ENCODE measurements around the gene DCBLD1. TPM values are rescaled to one million over a fixed set of nuclear protein-coding genes. Genes with fewer than 3 reads are reported as not detected.
"Not testable (repeated sequence)": the region's sequence is repeated elsewhere in the genome, so short reads cannot be mapped to it uniquely, and the experiment has no call there.

DCBLD1 gene
- total RNA-seq = 9.1 and 10.1 TPM in 2 replicates
- long read RNA-seq, partial matches to known transcripts = 3 of 3 reads
- long read RNA-seq, other reads (novel, unspliced or antisense) = 0 of 3 reads

GRCh38 chr6:117482240-117483003 lies at the start of gene DCBLD1:
TSS of gene DCBLD1 (plus strand) at chr6:117482674. CDS start at chr6:117482782, 108 bp downstream.
- Mint-ChIP-seq H3K4me1 (peaks cover 26% of the 10 kb centered on the region), H3K27ac (ENCODE audit: unreplicated experiment) (peak within 1 kb of the TSS; percentile 69), H3K27me3 (ENCODE audit: low read depth) (peaks cover 31% of the 10 kb centered on the region), H3K9me3 (peaks cover 3% of the 10 kb centered on the region), H3K4me3 (peak within 1 kb of the TSS; percentile 95), H3K36me3 (ENCODE audit: low read depth) (peaks cover 3% of the 10 kb centered on the region)
- TF ChIP-seq, protein P1, sequence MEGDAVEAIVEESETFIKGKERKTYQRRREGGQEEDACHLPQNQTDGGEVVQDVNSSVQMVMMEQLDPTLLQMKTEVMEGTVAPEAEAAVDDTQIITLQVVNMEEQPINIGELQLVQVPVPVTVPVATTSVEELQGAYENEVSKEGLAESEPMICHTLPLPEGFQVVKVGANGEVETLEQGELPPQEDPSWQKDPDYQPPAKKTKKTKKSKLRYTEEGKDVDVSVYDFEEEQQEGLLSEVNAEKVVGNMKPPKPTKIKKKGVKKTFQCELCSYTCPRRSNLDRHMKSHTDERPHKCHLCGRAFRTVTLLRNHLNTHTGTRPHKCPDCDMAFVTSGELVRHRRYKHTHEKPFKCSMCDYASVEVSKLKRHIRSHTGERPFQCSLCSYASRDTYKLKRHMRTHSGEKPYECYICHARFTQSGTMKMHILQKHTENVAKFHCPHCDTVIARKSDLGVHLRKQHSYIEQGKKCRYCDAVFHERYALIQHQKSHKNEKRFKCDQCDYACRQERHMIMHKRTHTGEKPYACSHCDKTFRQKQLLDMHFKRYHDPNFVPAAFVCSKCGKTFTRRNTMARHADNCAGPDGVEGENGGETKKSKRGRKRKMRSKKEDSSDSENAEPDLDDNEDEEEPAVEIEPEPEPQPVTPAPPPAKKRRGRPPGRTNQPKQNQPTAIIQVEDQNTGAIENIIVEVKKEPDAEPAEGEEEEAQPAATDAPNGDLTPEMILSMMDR (conservative IDR thresholded peaks at IDR 0.05) = no peak
- DNase-seq (ENCODE audit: low read depth, low spot score) = peak; percentile 47

DNA sequence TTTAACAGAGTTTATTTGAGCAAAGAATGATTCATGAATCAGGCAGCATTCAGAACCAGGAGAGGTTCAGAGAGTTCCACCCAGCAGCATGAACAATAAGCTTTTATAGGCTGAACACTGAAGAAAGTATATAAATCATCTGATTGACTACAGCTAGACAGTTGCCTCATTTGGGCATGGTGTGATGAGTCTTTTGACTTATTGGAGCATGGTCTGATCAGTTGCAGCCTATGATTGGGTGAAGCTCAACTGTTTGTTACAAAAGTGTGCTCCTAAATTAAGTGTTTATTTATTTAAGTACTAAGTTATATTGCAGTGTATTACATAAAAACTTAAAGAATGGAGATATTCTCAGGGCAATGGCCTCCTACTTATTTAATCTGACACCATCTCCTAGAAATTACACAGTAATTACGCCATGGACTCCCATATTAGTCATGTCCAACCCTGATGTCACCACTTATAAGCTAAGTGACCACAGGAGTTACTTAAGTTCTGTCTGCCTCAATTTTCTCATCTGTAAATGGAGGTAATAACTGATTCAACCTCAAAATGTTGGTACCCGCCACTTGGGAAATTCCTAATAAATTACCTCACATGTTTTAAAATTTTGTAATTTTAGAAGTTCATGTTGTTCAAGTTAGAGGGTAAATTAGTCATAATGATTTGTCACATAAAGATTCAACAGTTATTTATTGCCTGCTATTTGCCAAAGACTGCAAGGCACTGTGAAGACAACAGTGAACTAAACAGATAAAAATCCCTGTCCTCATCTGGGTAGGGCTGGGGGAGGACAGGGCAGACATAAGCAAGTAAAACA lies 41.6 kb upstream of the DCBLD1 start:
- TF ChIP-seq, protein P1 (conservative IDR thresholded peaks at IDR 0.05) = no peak
- no peak for DNase-seq (ENCODE audit: low read depth, low spot score)
- Mint-ChIP-seq H3K27ac (ENCODE audit: unreplicated experiment) (no peak overlapping the region), H3K4me1 (no peaks in the 10 kb centered on the region), H3K27me3 (ENCODE audit: low read depth) (peaks cover 2% of the 10 kb centered on the region), H3K36me3 (ENCODE audit: low read depth) (no peaks in the 10 kb centered on the region), H3K9me3 (peaks cover 5% of the 10 kb centered on the region), H3K4me3 (no peak overlapping the region)

DNA sequence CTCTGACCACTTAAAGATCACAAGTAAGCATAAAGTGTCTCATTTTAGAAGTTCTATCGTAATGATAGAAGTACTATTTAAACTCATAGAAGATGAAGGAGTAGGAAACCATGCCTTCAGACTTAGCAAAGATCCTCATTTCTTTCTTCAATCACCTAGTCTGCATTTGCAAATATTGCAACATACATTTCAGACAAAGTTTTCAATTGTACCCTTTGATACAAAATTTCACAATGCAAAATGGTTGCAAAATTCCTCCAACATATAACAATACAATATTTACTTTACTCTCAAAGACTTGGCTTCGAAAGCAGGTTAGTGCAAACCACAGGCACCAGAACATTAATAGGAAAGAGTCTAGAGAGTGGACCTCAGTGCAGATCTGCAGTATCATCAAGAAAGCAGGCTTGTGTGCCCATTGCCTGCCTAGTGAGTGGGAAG lies 40.6 kb upstream of the DCBLD1 start:
- no peaks in the 10 kb centered on the region for H3K4me1 Mint-ChIP-seq
- peaks cover 5% of the 10 kb centered on the region for H3K9me3 Mint-ChIP-seq
- H3K27ac Mint-ChIP-seq (ENCODE audit: unreplicated experiment) = no peak overlapping the region
- no peaks in the 10 kb centered on the region for H3K36me3 Mint-ChIP-seq (ENCODE audit: low read depth)
- no peak for DNase-seq (ENCODE audit: low read depth, low spot score)
- peaks cover 5% of the 10 kb centered on the region for H3K27me3 Mint-ChIP-seq (ENCODE audit: low read depth)
- no peak overlapping the region for H3K4me3 Mint-ChIP-seq
- TF ChIP-seq, protein P1 (conservative IDR thresholded peaks at IDR 0.05) = no peak

DNA sequence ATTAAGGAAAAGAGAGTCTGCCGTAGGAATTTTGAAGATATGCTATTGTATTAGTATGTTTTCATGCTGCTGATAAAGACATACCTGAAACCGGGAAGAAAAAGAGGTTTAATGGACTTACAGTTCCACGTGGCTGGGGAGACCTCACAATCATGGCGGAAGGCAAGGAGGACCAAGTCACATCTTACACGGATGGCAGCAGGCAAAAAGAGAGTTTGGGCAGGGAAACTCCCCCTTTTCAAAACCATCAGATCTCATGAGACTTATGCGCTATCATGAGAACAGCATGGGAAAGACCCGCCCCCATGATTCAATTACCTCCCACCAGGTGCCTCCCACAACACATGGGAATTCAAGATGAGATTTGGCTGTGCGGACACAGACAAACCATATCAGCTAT lies 40.2 kb upstream of the DCBLD1 start:
- H3K4me1 Mint-ChIP-seq; H3K27ac Mint-ChIP-seq (ENCODE audit: unreplicated experiment); H3K27me3 Mint-ChIP-seq (ENCODE audit: low read depth); DNase-seq (ENCODE audit: low read depth, low spot score); H3K9me3 Mint-ChIP-seq; H3K36me3 Mint-ChIP-seq (ENCODE audit: low read depth); H3K4me3 Mint-ChIP-seq: not testable (repeated sequence)

DNA sequence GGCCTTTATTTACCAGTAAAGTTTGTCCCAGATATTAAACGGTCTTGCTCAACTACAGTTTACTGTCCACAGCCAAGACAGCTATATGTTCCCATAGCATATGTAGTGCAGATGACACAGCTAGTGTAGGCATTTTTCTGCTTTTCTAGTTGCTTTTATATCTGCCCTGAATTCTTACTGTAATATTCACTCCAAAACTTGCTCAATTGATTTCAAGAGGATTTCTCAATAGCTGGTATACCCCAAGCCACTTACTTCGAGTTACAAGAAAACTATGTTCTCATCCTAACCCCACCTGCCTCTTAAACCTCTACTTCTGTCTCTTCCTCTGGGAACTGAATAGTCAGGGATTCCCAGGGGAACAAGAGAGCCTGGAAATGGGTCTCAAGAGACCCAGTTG lies 37.9 kb upstream of the DCBLD1 start:
- Mint-ChIP-seq H3K4me3 (no peak overlapping the region), H3K4me1 (no peaks in the 10 kb centered on the region), H3K27ac (ENCODE audit: unreplicated experiment) (no peak overlapping the region), H3K27me3 (ENCODE audit: low read depth) (peaks cover 19% of the 10 kb centered on the region), H3K9me3 (peaks cover 2% of the 10 kb centered on the region), H3K36me3 (ENCODE audit: low read depth) (no peaks in the 10 kb centered on the region)
- TF ChIP-seq, protein P1 (conservative IDR thresholded peaks at IDR 0.05) = no peak
- DNase-seq (ENCODE audit: low read depth, low spot score) = no peak

All from neural crest cell (in vitro differentiated cells).